Endothelial cell of umbilical vein (primary cell): ENCODE data around the gene GALNT9. TPM values are rescaled to one million over a fixed set of nuclear protein-coding genes. Genes with fewer than 3 reads are reported as not detected.
"Not testable (repeated sequence)": the region's sequence is repeated elsewhere in the genome, so short reads cannot be mapped to it uniquely, and the experiment has no call there.

ENCODE experiments used
- BruUV-seq: library from RNA; stranded (reverse); fragments of 400-500 nt; replicated peaks from 2 replicates; lab custom pipeline; 2021; lab: Mats Ljungman, UMichigan
- CTCF ChIA-PET: fragments of 300-600, 350-600 bp; sonication (Branson Sonifier 250); formaldehyde crosslinking; loops from one replicate; lab custom pipeline; 2021; ENCODE audit warnings: antibody characterized with exemption, inconsistent platforms; lab: Charles Lee
- POLR2A ChIA-PET: fragments of 300-600, 350-600 bp; sonication (Branson Sonifier 250); formaldehyde crosslinking; loops from one replicate; lab custom pipeline; 2021; ENCODE audit warnings: antibody characterized with exemption, inconsistent platforms; lab: Charles Lee
- DNase-seq: peaks from one replicate; pipeline ENCODE4 v3.0.0-alpha.2; 2011; ENCODE audit warnings: low read depth, low spot score
- FAIRE-seq: peaks from 2 replicates; lab custom pipeline; 2011; peaks lifted over from hg19 to GRCh38; lab: Jason Lieb, UNC
- H2AFZ ChIP-seq: 2 replicates; pipeline ENCODE4 v1.6.0; 2012; ENCODE audit warnings: low read depth, low read length, control low read depth, inconsistent platforms
- H3K27ac ChIP-seq: 2 replicates; pipeline ENCODE4 v1.5.1; 2011; ENCODE audit warnings: low read depth, mild to moderate bottlenecking, control low read depth, low read length, moderate library complexity; ENCODE audit not compliant: insufficient read depth
- H3K27me3 ChIP-seq, 2 experiments: 2 replicates each; pipeline versions ENCODE4 v1.6.0 to v1.6.1; 2011; ENCODE audit warnings: low read length in 2 of 2, mixed read lengths in 1 of 2; ENCODE audit not compliant: control insufficient read depth in 2 of 2, insufficient read depth in 2 of 2
- H3K36me3 ChIP-seq, 2 experiments: 2 replicates in 1 of 2; 3 replicates in 1 of 2; pipeline ENCODE4 v1.5.1; 2011; ENCODE audit warnings: low read length in 2 of 2, mild to moderate bottlenecking in 1 of 2, moderate library complexity in 1 of 2; ENCODE audit not compliant: control insufficient read depth in 2 of 2, insufficient read depth in 2 of 2; ENCODE audit errors: extremely low read depth in 1 of 2
- H3K4me1 ChIP-seq: 3 replicates; pipeline ENCODE4 v1.5.1; 2011; ENCODE audit warnings: mild to moderate bottlenecking, low read length; ENCODE audit not compliant: control insufficient read depth, insufficient read depth; ENCODE audit errors: extremely low read depth
- H3K4me2 ChIP-seq: 2 replicates; pipeline ENCODE4 v1.6.1; 2011; ENCODE audit warnings: low read length, control low read depth, mixed read lengths; ENCODE audit not compliant: insufficient read depth
- H3K4me3 ChIP-seq, 3 experiments: fragments of 200-600 bp in 1 of 3; sonication (generic), shearing (Covaris generic) in 1 of 3; replicated peaks in 1 of 3; 2 replicates each; pipeline ENCODE4 v1.5.1; 2011 to 2016; ENCODE audit warnings: control low read depth in 3 of 3, low read length in 3 of 3, mild to moderate bottlenecking in 2 of 3, inconsistent platforms in 1 of 3, low read depth in 1 of 3, moderate library complexity in 1 of 3; ENCODE audit not compliant: insufficient read depth in 1 of 3
- H3K79me2 ChIP-seq: 2 replicates; pipeline ENCODE4 v1.6.0; 2012; ENCODE audit warnings: low read length, inconsistent platforms; ENCODE audit not compliant: control insufficient read depth, insufficient read depth
- H3K9ac ChIP-seq: replicated peaks from 2 replicates; pipeline ENCODE3; 2011; ENCODE audit warnings: low read length, control low read depth; ENCODE audit not compliant: insufficient read depth; ENCODE audit errors: extremely low read depth
- H3K9me1 ChIP-seq: replicated peaks from 3 replicates; pipeline ENCODE4 v1.6.0; 2011; ENCODE audit warnings: mild to moderate bottlenecking, low read length; ENCODE audit not compliant: control insufficient read depth, insufficient read depth; ENCODE audit errors: extremely low read depth
- H3K9me3 ChIP-seq: replicated peaks from 2 replicates; pipeline ENCODE4 v1.5.1; 2012; ENCODE audit warnings: low read length, inconsistent platforms; ENCODE audit not compliant: control insufficient read depth, insufficient read depth
- H4K20me1 ChIP-seq: replicated peaks from 2 replicates; pipeline ENCODE3; 2011; ENCODE audit warnings: mild to moderate bottlenecking, low read length; ENCODE audit not compliant: control insufficient read depth, insufficient read depth; ENCODE audit errors: extremely low read depth
- EZH2 ChIP-seq: IDR thresholded peaks from 2 replicates; pipeline ENCODE4 v1.6.1; 2012; ENCODE audit warnings: borderline replicate concordance, low read depth, mild to moderate bottlenecking, moderate library complexity, low read length, inconsistent platforms; ENCODE audit not compliant: severe bottlenecking
- FOS ChIP-seq: IDR thresholded peaks from 2 replicates; pipeline ENCODE4 v1.6.1; 2011; ENCODE audit warnings: mild to moderate bottlenecking, low read length, moderate library complexity, borderline replicate concordance; ENCODE audit not compliant: insufficient read depth
- GATA2 ChIP-seq: IDR thresholded peaks from 2 replicates; pipeline ENCODE4 v1.7.0; 2011; ENCODE audit warnings: low read depth, mild to moderate bottlenecking, moderate library complexity, mixed read lengths, low read length; ENCODE audit not compliant: insufficient read length, insufficient read depth
- JUN ChIP-seq: IDR thresholded peaks from 2 replicates; pipeline ENCODE4 v1.6.1; 2011; ENCODE audit warnings: borderline replicate concordance, low read depth; ENCODE audit not compliant: insufficient read length, insufficient read depth
- MYC ChIP-seq: IDR thresholded peaks from one replicate; pipeline ENCODE4 v1.6.1; 2011; ENCODE audit warnings: mild to moderate bottlenecking, low read depth, low read length
- POLR2A ChIP-seq: IDR thresholded peaks from 2 replicates; pipeline ENCODE4 v1.6.1; 2012; ENCODE audit warnings: low read depth, mild to moderate bottlenecking, control low read depth, low read length
- POLR2AphosphoS5 ChIP-seq: IDR thresholded peaks from 2 replicates; pipeline ENCODE4 v1.6.1; 2012; ENCODE audit warnings: low read depth, mild to moderate bottlenecking, control low read depth, low read length, moderate library complexity; ENCODE audit not compliant: insufficient read depth
- dilution Hi-C: fragments of 300-500 bp; cut with MboI; formaldehyde crosslinking; loops from one replicate; pipeline ENCODE4 v1.15.0; 2019; ENCODE audit warnings: low sequenced_read_pairs; ENCODE audit not compliant: extremely low pct_ligation_motif_present
- intact Hi-C: fragments of 100-400 bp; cut with micrococcal nuclease; formaldehyde crosslinking; loops from one replicate; pipeline ENCODE4 v1.10.0; 2022
- polyA plus RNA-seq, 4 experiments: library from polyadenylated mRNA; depleted of rRNA in 3 of 4; stranded (reverse) in 3 of 4; unstranded in 1 of 4; fragments of >200 nt; gene quantifications; 2 replicates each; pipeline versions ENCODE4 v1.2.1 to v1.2.3, GENCODE V29; 2011 to 2012; ENCODE audit warnings: missing spikeins in 1 of 4
- total RNA-seq: library from RNA; stranded (reverse); gene quantifications from 2 replicates; pipeline ENCODE4 v1.2.3, GENCODE V29; 2021
- TF ChIP-seq, protein P1 (sequence below), 2 donors: IDR thresholded peaks; 1 replicate in 1 of 2; 2 replicates in 1 of 2; pipeline ENCODE4 v1.5.1; 2011; ENCODE audit warnings: low read length in 2 of 2, mild to moderate bottlenecking in 2 of 2, moderate library complexity in 2 of 2, control low read depth in 1 of 2, inconsistent platforms in 1 of 2, low read depth in 1 of 2; ENCODE audit not compliant: insufficient read depth in 1 of 2; ENCODE audit errors: extremely low read depth in 1 of 2
- TF ChIP-seq, protein P2 (sequence below): IDR thresholded peaks from 2 replicates; pipeline ENCODE4 v1.6.1; 2011; ENCODE audit not compliant: insufficient read depth, insufficient read length

GALNT9 gene
- total and polyA plus RNA-seq, 2 donors (not counting 3 experiments of a cell fraction or from before 2014, with no cell fraction given), result 0.14 to 0.73 TPM

DNA sequence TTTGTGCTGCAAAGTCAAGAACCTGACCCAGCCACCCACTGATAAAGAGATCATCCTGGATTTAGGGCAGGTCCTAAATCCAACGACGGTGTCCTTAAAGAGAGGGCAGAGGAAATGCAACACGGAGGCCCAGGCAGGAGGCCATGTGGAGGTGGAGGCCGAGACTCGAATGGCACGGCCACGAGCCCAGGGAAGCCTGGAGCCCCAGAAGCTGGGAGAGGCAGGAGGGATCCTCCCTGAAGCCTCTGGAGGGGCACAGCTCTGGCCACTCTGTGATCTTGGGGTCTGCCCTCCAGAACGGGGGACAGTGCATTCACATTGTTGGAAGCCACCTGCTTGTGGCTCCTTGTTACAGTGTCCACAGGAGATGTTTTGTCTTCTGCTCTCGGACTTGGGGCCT is 63.0 kb downstream of the GALNT9 start:
- CTCF ChIA-PET, result no interaction called here
- no peaks in the 10 kb centered on the region for H4K20me1 ChIP-seq
- H3K4me3 ChIP-seq, result no peak overlapping the region
- H3K27me3 ChIP-seq, result no peaks in the 10 kb centered on the region
- POLR2A ChIA-PET, result no interaction called here
- TF ChIP-seq, protein P1, sequence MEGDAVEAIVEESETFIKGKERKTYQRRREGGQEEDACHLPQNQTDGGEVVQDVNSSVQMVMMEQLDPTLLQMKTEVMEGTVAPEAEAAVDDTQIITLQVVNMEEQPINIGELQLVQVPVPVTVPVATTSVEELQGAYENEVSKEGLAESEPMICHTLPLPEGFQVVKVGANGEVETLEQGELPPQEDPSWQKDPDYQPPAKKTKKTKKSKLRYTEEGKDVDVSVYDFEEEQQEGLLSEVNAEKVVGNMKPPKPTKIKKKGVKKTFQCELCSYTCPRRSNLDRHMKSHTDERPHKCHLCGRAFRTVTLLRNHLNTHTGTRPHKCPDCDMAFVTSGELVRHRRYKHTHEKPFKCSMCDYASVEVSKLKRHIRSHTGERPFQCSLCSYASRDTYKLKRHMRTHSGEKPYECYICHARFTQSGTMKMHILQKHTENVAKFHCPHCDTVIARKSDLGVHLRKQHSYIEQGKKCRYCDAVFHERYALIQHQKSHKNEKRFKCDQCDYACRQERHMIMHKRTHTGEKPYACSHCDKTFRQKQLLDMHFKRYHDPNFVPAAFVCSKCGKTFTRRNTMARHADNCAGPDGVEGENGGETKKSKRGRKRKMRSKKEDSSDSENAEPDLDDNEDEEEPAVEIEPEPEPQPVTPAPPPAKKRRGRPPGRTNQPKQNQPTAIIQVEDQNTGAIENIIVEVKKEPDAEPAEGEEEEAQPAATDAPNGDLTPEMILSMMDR (IDR thresholded peaks at IDR 0.05; ENCODE audit: extremely low read depth in 1 of 2, insufficient read depth in 1 of 2, low read depth in 1 of 2, low read length in 2 of 2), result no peak
- TF ChIP-seq JUN (no peak), POLR2A (no peak), FOS (no peak), EZH2 (no peak), POLR2AphosphoS5 (no peak), GATA2 (no peak), MYC (no peak)
- TF ChIP-seq, protein P2, sequence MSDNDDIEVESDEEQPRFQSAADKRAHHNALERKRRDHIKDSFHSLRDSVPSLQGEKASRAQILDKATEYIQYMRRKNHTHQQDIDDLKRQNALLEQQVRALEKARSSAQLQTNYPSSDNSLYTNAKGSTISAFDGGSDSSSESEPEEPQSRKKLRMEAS, result no peak
- no peaks in the 10 kb centered on the region for H3K79me2 ChIP-seq
- DNase-seq, result no peak
- no peaks in the 10 kb centered on the region for H3K9me3 ChIP-seq
- dilution Hi-C loops, result no loop called here
- H3K36me3 ChIP-seq, result no peaks in the 10 kb centered on the region
- intact Hi-C loops, result no loop called here
- no peaks in the 10 kb centered on the region for H3K4me1 ChIP-seq
- H3K27ac ChIP-seq, result no peak overlapping the region
- no peak for FAIRE-seq
- H3K9me1 ChIP-seq, result no peaks in the 10 kb centered on the region
- H2AFZ ChIP-seq, result no peak overlapping the region
- BruUV-seq, result no TSS peak
- no peak overlapping the region for H3K9ac ChIP-seq
- no peak overlapping the region for H3K4me2 ChIP-seq

DNA sequence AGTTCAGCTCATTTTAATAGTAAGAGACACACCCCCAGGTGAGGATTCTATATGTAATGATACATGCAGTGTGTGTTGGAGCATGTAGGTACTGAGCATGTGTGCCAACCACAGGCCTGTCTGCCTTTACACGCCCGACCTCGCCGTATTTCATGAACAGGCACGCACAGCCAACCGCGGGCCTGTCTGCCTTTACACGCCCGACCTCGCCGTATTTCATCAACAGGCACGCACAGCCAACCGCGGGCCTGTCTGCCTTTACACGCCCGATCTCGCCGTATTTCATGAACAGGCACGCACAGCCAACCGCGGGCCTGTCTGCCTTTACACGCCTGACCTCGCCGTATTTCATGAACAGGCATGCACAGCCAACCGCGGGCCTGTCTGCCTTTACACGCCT is 63.6 kb downstream of the GALNT9 start:
- H2AFZ ChIP-seq, H3K79me2 ChIP-seq, CTCF ChIA-PET, H3K36me3 ChIP-seq, H3K27me3 ChIP-seq, H3K9ac ChIP-seq, FAIRE-seq, H3K27ac ChIP-seq, H3K9me3 ChIP-seq, intact Hi-C loops, DNase-seq, BruUV-seq, H3K9me1 ChIP-seq, H3K4me3 ChIP-seq, H4K20me1 ChIP-seq, dilution Hi-C loops, H3K4me1 ChIP-seq, H3K4me2 ChIP-seq, POLR2A ChIA-PET: not testable (repeated sequence)
